ENCODE data around the gene GPR63. TPM values are rescaled to one million over a fixed set of nuclear protein-coding genes. Genes with fewer than 3 reads are reported as not detected.
A peak's percentile ranks its signal among the peaks of the same experiment; 100 is the strongest.
"Not testable (repeated sequence)": the region's sequence is repeated elsewhere in the genome, so short reads cannot be mapped to it uniquely, and the experiment has no call there.

The GPR63 gene
- polyA plus RNA-seq (2011; rRNA removed) (1.4 and 1.6 TPM in 2 replicates), polyA minus RNA-seq (2011; rRNA and poly(A)+ RNA removed) (1.4 and 2.6 TPM in 2 replicates)

- peak; percentile 15 for DNase-seq (ENCODE audit: low read depth, low spot score)
- CTCF ChIA-PET = interaction anchor here (0.6 to 4.0 kb wide), 3 partner anchors 56 to 212 kb away, joined by 3 to 22 read pairs (median 3); partner anchors contain the start of gene NDUFAF4
- H3K9me3 ChIP-seq (ENCODE audit: control insufficient read depth, insufficient read depth, low read length) = peaks cover 2% of the 10 kb centered on the region; the same call in 1 of the 2 replicates
- H3K27me3 ChIP-seq (ENCODE audit: control insufficient read depth, insufficient read depth, low read length) = peaks cover 9% of the 10 kb centered on the region
- POLR2A ChIA-PET = interaction anchor here (0.6 to 0.7 kb wide), 3 partner anchors 14 to 261 kb away, joined by 3 to 4 read pairs (median 3); no protein-coding TSS in a partner anchor
- H3K4me3 ChIP-seq (ENCODE audit: low read depth, low read length) = peak within 1 kb of the TSS; percentile 78
- no peak within 1 kb of the TSS for H3K27ac ChIP-seq (ENCODE audit: low read depth, low read length)
- TF ChIP-seq CTCF (IDR thresholded peaks at IDR 0.05; ENCODE audit: low read depth, low read length) = no peak
Measured at GRCh38 chr6:96837081-96837971, at the start of gene GPR63. Gene GPR63, minus strand, starts transcription at chr6:96837477. Its CDS starts 37,746 bp downstream, at chr6:96799731.

- no peaks in the 10 kb centered on the region for H3K27me3 ChIP-seq (ENCODE audit: control insufficient read depth, insufficient read depth, low read length)
- ChIA-PET POLR2A (no interaction called here), CTCF (interaction anchor here (6.4 kb wide), 1 partner anchor 12 kb away, joined by 43 read pairs; the partner anchor contains the start of gene NDUFAF4)
- no peak overlapping the region for H3K4me3 ChIP-seq (ENCODE audit: low read depth, low read length)
- H3K27ac ChIP-seq (ENCODE audit: low read depth, low read length) = no peak overlapping the region
- no peak for DNase-seq (ENCODE audit: low read depth, low spot score)
- no peak for TF ChIP-seq CTCF (IDR thresholded peaks at IDR 0.05; ENCODE audit: low read depth, low read length)
- H3K9me3 ChIP-seq (ENCODE audit: control insufficient read depth, insufficient read depth, low read length) = no peaks in the 10 kb centered on the region
Measured at GRCh38 chr6:96886519-96886918, 49.2 kb upstream of the GPR63 start.

GRCh38 chr6:96885187-96885631 lies 47.9 kb upstream of the GPR63 start:
- H3K4me3 ChIP-seq (ENCODE audit: low read depth, low read length) = peak overlapping the region; percentile 7; the same call in 1 of the 2 replicates
- POLR2A ChIA-PET; H3K27me3 ChIP-seq (ENCODE audit: control insufficient read depth, insufficient read depth, low read length); H3K27ac ChIP-seq (ENCODE audit: low read depth, low read length); DNase-seq (ENCODE audit: low read depth, low spot score); H3K9me3 ChIP-seq (ENCODE audit: control insufficient read depth, insufficient read depth, low read length): not testable (repeated sequence)
- CTCF ChIA-PET = interaction anchor here (0.6 to 6.4 kb wide), 3 partner anchors 13 to 258 kb away, joined by 3 to 43 read pairs (median 5); partner anchors contain the start of gene NDUFAF4

GRCh38 chr6:96878143-96878542 lies 40.9 kb upstream of the GPR63 start:
- POLR2A ChIA-PET = interaction anchor here (0.8 to 0.9 kb wide), 2 partner anchors 41 to 62 kb away, joined by 3 to 4 read pairs; partner anchors contain the start of gene GPR63
- CTCF ChIA-PET = interaction anchor here (0.5 to 3.0 kb wide), 7 partner anchors 14 to 309 kb away, joined by 3 to 24 read pairs (median 4); partner anchors contain the start of gene NDUFAF4
- DNase-seq (ENCODE audit: low read depth, low spot score) = peak; percentile 23
- peaks cover 5% of the 10 kb centered on the region for H3K27me3 ChIP-seq (ENCODE audit: control insufficient read depth, insufficient read depth, low read length)
- H3K9me3 ChIP-seq (ENCODE audit: control insufficient read depth, insufficient read depth, low read length) = no peaks in the 10 kb centered on the region
- no peak for TF ChIP-seq CTCF (IDR thresholded peaks at IDR 0.05; ENCODE audit: low read depth, low read length)
- no peak overlapping the region for H3K27ac ChIP-seq (ENCODE audit: low read depth, low read length)
- no peak overlapping the region for H3K4me3 ChIP-seq (ENCODE audit: low read depth, low read length)

GRCh38 chr6:96876886-96877545 lies 39.7 kb upstream of the GPR63 start:
- DNase-seq (ENCODE audit: low read depth, low spot score) = no peak
- Histone ChIP-seq H3K4me3 (ENCODE audit: low read depth, low read length) (no peak overlapping the region), H3K27me3 (ENCODE audit: control insufficient read depth, insufficient read depth, low read length) (peaks cover 5% of the 10 kb centered on the region), H3K9me3 (ENCODE audit: control insufficient read depth, insufficient read depth, low read length) (no peaks in the 10 kb centered on the region), H3K27ac (ENCODE audit: low read depth, low read length) (no peak overlapping the region)
- CTCF ChIA-PET = interaction anchor here (1.5 to 3.0 kb wide), 4 partner anchors 20 to 310 kb away, joined by 3 to 24 read pairs (median 8); partner anchors contain the start of gene NDUFAF4
- POLR2A ChIA-PET = interaction anchor here (0.9 kb wide), 1 partner anchor 40 kb away, joined by 4 read pairs; the partner anchor contains the start of gene GPR63
- no peak for TF ChIP-seq CTCF (IDR thresholded peaks at IDR 0.05; ENCODE audit: low read depth, low read length)
